GM12878 (cell line): ENCODE data around the gene AEBP1. TPM values are rescaled to one million over a fixed set of nuclear protein-coding genes. Genes with fewer than 3 reads are reported as not detected.

Experiments used
- ATAC-seq: fragments of 200-7000 bp; cut with Tn5 transposase; 3 replicates; pipeline ENCODE4 v1.9.1; 2020; ENCODE audit warnings: mild to moderate bottlenecking, moderate library complexity
- BruUV-seq: library from RNA; stranded (reverse); fragments of 400-500 nt; replicated peaks from 2 replicates; lab custom pipeline; 2021; lab: Mats Ljungman, UMichigan
- CTCF ChIA-PET: fragments of 300-600 bp; sonication (Branson Sonifier 250); formaldehyde crosslinking; extraction: SDS; loops from one replicate; lab custom pipeline; 2021; ENCODE audit warnings: inconsistent platforms; lab: Yijun Ruan, JAX
- POLR2A ChIA-PET: fragments of 350-600 bp; formaldehyde crosslinking; extraction: SDS; loops from one replicate; lab custom pipeline; 2021; ENCODE audit warnings: inconsistent platforms; lab: Charles Lee
- RAD21 ChIA-PET: fragments of 300-600 bp; sonication (Branson Sonifier 250); formaldehyde crosslinking; loops from one replicate; lab custom pipeline; 2023; ENCODE audit warnings: antibody characterized with exemption; ENCODE audit not compliant: unreplicated experiment; lab: Charles Lee
- SMC1A ChIA-PET: fragments of 300-600 bp; sonication (Branson Sonifier 250); formaldehyde crosslinking; loops from one replicate; lab custom pipeline; 2023; ENCODE audit not compliant: unreplicated experiment, uncharacterized antibody; lab: Charles Lee
- DNase-seq: peaks from one replicate; pipeline ENCODE4 v3.0.0-alpha.2; 2011; ENCODE audit warnings: low read depth, low spot score
- FAIRE-seq: peaks from 3 replicates; lab custom pipeline; 2011; peaks lifted over from hg19 to GRCh38; lab: Jason Lieb, UNC
- H2AFZ ChIP-seq: 2 replicates; pipeline ENCODE4 v1.6.0; 2011; ENCODE audit warnings: low read depth, low read length, control low read depth; ENCODE audit not compliant: control insufficient read depth
- H3K27ac ChIP-seq: 2 replicates; pipeline ENCODE4 v1.5.1; 2011; ENCODE audit warnings: control low read depth; ENCODE audit not compliant: control insufficient read depth, insufficient read depth
- H3K27me3 ChIP-seq, 2 experiments: replicated peaks in 1 of 2; 2 replicates each; pipeline versions ENCODE4 v1.6.0 to v1.6.1; 2011; ENCODE audit warnings: low read length in 1 of 2; ENCODE audit not compliant: control insufficient read depth in 2 of 2, insufficient read depth in 2 of 2
- H3K36me3 ChIP-seq, 2 experiments: 2 replicates each; pipeline ENCODE4 v1.5.1; 2011; ENCODE audit warnings: low read length in 1 of 2; ENCODE audit not compliant: control insufficient read depth in 2 of 2, insufficient read depth in 2 of 2
- H3K4me1 ChIP-seq: 2 replicates; pipeline ENCODE4 v1.6.1; 2011; ENCODE audit warnings: mild to moderate bottlenecking, low read length, moderate library complexity, mixed read lengths; ENCODE audit not compliant: control insufficient read depth, insufficient read depth
- H3K4me2 ChIP-seq: 2 replicates; pipeline ENCODE4 v1.6.0; 2011; ENCODE audit warnings: control low read depth; ENCODE audit not compliant: control insufficient read depth, insufficient read depth
- H3K4me3 ChIP-seq: fragments of 200-600 bp; sonication (generic); 2 replicates; pipeline ENCODE4 v1.5.1; 2016
- H3K79me2 ChIP-seq: 2 replicates; pipeline ENCODE4 v1.6.0; 2011; ENCODE audit warnings: low read length; ENCODE audit not compliant: control insufficient read depth, insufficient read depth
- H3K9ac ChIP-seq: 2 replicates; pipeline ENCODE4 v1.8.0; 2011; ENCODE audit warnings: low read length, control low read depth, mixed read lengths; ENCODE audit not compliant: control insufficient read depth, insufficient read depth
- H3K9me3 ChIP-seq: replicated peaks from 3 replicates; pipeline ENCODE4 v1.5.1; 2011; ENCODE audit warnings: mild to moderate bottlenecking, low read length; ENCODE audit not compliant: control insufficient read depth, insufficient read depth
- H4K20me1 ChIP-seq: 2 replicates; pipeline ENCODE4 v1.6.0; 2011; ENCODE audit not compliant: control insufficient read depth, insufficient read depth
- CEBPZ ChIP-seq: fragments of 150-350 bp; IDR thresholded peaks from 2 replicates; pipeline ENCODE4 v1.6.1; 2016; ENCODE audit warnings: low read depth, low read length
- HCFC1 ChIP-seq: fragments of 150-350 bp; IDR thresholded peaks from 2 replicates; pipeline ENCODE4 v1.6.1; 2014; ENCODE audit warnings: low read length
- IRF4 ChIP-seq: IDR thresholded peaks from 2 replicates; pipeline ENCODE4 v1.6.1; 2011; ENCODE audit warnings: low read depth, low read length
- NR2C2 ChIP-seq: IDR thresholded peaks from 2 replicates; pipeline ENCODE4 v1.6.1; 2011; ENCODE audit warnings: borderline replicate concordance, low read depth; ENCODE audit not compliant: control insufficient read depth, insufficient read length
- NRF1 ChIP-seq: conservative IDR thresholded peaks from 2 replicates; pipeline ENCODE4 v1.6.1; 2011; ENCODE audit warnings: mild to moderate bottlenecking, low read depth, low read length, improper control_type of control experiment
- RAD21 ChIP-seq: IDR thresholded peaks from 2 replicates; pipeline ENCODE4 v1.6.1; 2011; ENCODE audit warnings: mild to moderate bottlenecking, low read depth, low read length, moderate library complexity; ENCODE audit not compliant: insufficient read depth
- YY1 ChIP-seq: IDR thresholded peaks from 2 replicates; pipeline ENCODE4 v1.6.1; 2011; ENCODE audit warnings: low read depth, mild to moderate bottlenecking, low read length
- WGBS: methylation state at CpG from one replicate; pipeline ENCODE4 v1.1.6; 2016; ENCODE audit warnings: low lambda C conversion rate; ENCODE audit not compliant: insufficient replicate concordance, insufficient coverage; ENCODE audit errors: missing lambda C conversion rate; 5-methylcytosine and 5-hydroxymethylcytosine counted together
- in situ Hi-C: fragments of 300-500 bp; cut with MboI; formaldehyde crosslinking; loops from 9 replicates; pipeline ENCODE4 v1.14.3; 2018; ENCODE audit warnings: mixed read lengths
- intact Hi-C: fragments of 100-400 bp; cut with micrococcal nuclease; formaldehyde crosslinking; loops from one replicate; pipeline ENCODE4 v1.14.2; 2022; ENCODE audit not compliant: unreplicated experiment
- polyA plus RNA-seq, 11 experiments: library from polyadenylated mRNA; depleted of rRNA in 4 of 11; unstranded in 6 of 11; stranded (reverse) in 5 of 11; fragments of >200 nt; fragmentation: Nextera tagmentation in 4 of 11; fragmentation: Illumina TruSeq in 1 of 11; extraction: Ambion mirVana in 4 of 11; extraction: Trizol in 1 of 11; gene quantifications; 1 replicate in 1 of 11; 2 replicates in 10 of 11; pipeline versions ENCODE4 v1.2.1 to v1.2.3, GENCODE V29; 2011 to 2016; ENCODE audit warnings: inconsistent platforms in 2 of 11, missing spikeins in 2 of 11, low read depth in 1 of 11
- total RNA-seq, 4 experiments: library from RNA; depleted of rRNA in 3 of 4; stranded (reverse); fragments of >200 nt in 3 of 4; fragmentation: Illumina TruSeq in 1 of 4; extraction: Trizol in 1 of 4; gene quantifications; 2 replicates each; pipeline versions ENCODE4 v1.2.1 to v1.2.3, GENCODE V29; 2013 to 2021

Gene AEBP1
- total and polyA plus RNA-seq, 10 of the 15 experiments (the other 5 are each of a cell fraction or from before 2014, with no cell fraction given), result 0.06 to 0.23 (median 0.11) TPM; not detected in 5

GRCh38 chr7:44077061-44077460, 27.1 kb upstream of the AEBP1 start:
- TF ChIP-seq NRF1, result no peak
- no peak for TF ChIP-seq YY1
- TF ChIP-seq, all 136 proteins: peak for 0
- no peak overlapping the region for H2AFZ ChIP-seq
- H3K27ac ChIP-seq, result no peak overlapping the region
- peaks cover 18% of the 10 kb centered on the region for H3K4me1 ChIP-seq
- ChIA-PET POLR2A (interaction anchor here (0.5 kb wide), 1 partner anchor 764 kb away, joined by 5 read pairs; no protein-coding TSS in a partner anchor), SMC1A (no interaction called here), RAD21 (no interaction called here), CTCF (no interaction called here)
- ATAC-seq (no peak), DNase-seq (no peak), FAIRE-seq (no peak)
- H3K9me3 ChIP-seq, result no peaks in the 10 kb centered on the region
- no TSS peak for BruUV-seq
- H3K4me3 ChIP-seq, result no peak overlapping the region
- 83% methylated on average over 9 of the region's 9 CpGs for WGBS
- H3K79me2 ChIP-seq, result peaks cover 21% of the 10 kb centered on the region
- no peak overlapping the region for H3K9ac ChIP-seq
- peaks cover 26 to 43% of the 10 kb centered on the region in 2 experiments for H3K36me3 ChIP-seq
- intact Hi-C loops, result no loop called here
- no peaks in the 10 kb centered on the region for H4K20me1 ChIP-seq
- no peaks in the 10 kb centered on the region for H3K27me3 ChIP-seq
- no peak overlapping the region for H3K4me2 ChIP-seq
- in situ Hi-C loops, result no loop called here

GRCh38 chr7:44077681-44078091, 26.5 kb upstream of the AEBP1 start:
- H3K79me2 ChIP-seq, result peaks cover 22% of the 10 kb centered on the region
- ChIA-PET CTCF (no interaction called here), POLR2A (no interaction called here), RAD21 (interaction anchor here (0.8 to 1.5 kb wide), 2 partner anchors 20 to 181 kb away, joined by 3 read pairs; no protein-coding TSS in a partner anchor), SMC1A (no interaction called here)
- in situ Hi-C loops (no loop called here), intact Hi-C loops (no loop called here)
- DNase-seq (no peak), FAIRE-seq (no peak), ATAC-seq (no peak)
- no peaks in the 10 kb centered on the region for H3K27me3 ChIP-seq
- no peak overlapping the region for H3K4me2 ChIP-seq
- peaks cover 18% of the 10 kb centered on the region for H3K4me1 ChIP-seq
- no peak overlapping the region for H3K4me3 ChIP-seq
- TF ChIP-seq HCFC1, result no peak
- TF ChIP-seq CEBPZ, result no peak
- no peak for TF ChIP-seq IRF4
- TF ChIP-seq NR2C2, result no peak
- TF ChIP-seq RAD21, result no peak
- H3K9me3 ChIP-seq, result no peaks in the 10 kb centered on the region
- WGBS, result 93% methylated on average over 5 of the region's 5 CpGs
- H3K27ac ChIP-seq, result no peak overlapping the region
- no peak overlapping the region for H3K9ac ChIP-seq
- no peaks in the 10 kb centered on the region for H4K20me1 ChIP-seq
- peaks cover 26 to 43% of the 10 kb centered on the region in 2 experiments for H3K36me3 ChIP-seq
- BruUV-seq, result no TSS peak
- no peak overlapping the region for H2AFZ ChIP-seq
